HEK293T (cell line): Measurements from ENCODE around the gene PAQR7.

Experiments used
- ARNT ChIP-seq: fragments of 450-650 bp; IDR thresholded peaks from 2 replicates; pipeline ENCODE4 v1.6.1; 2017; ENCODE audit warnings: mild to moderate bottlenecking
- BHLHE40 ChIP-seq: fragments of 450-650 bp; IDR thresholded peaks from 2 replicates; pipeline ENCODE4 v1.6.1; 2016; ENCODE audit warnings: mild to moderate bottlenecking, moderate library complexity, borderline replicate concordance
- FOXA1 ChIP-seq: fragments of 450-650 bp; IDR thresholded peaks from 2 replicates; pipeline ENCODE4 v1.6.1; 2016; ENCODE audit warnings: mild to moderate bottlenecking
- FOXM1 ChIP-seq: fragments of 450-650 bp; IDR thresholded peaks from 2 replicates; pipeline ENCODE4 v1.6.1; 2017; ENCODE audit warnings: mild to moderate bottlenecking, borderline replicate concordance
- HDGF ChIP-seq: fragments of 450-650 bp; IDR thresholded peaks from 2 replicates; pipeline ENCODE4 v1.6.1; 2017; ENCODE audit warnings: antibody characterized with exemption, borderline replicate concordance
- NFRKB ChIP-seq: fragments of 450-650 bp; IDR thresholded peaks from 2 replicates; pipeline ENCODE4 v1.6.1; 2016; ENCODE audit warnings: mild to moderate bottlenecking, moderate library complexity
- SP1 ChIP-seq: fragments of 450-650 bp; IDR thresholded peaks from 2 replicates; pipeline ENCODE4 v1.6.1; 2017
- SUZ12 ChIP-seq: fragments of 450-650 bp; IDR thresholded peaks from 2 replicates; pipeline ENCODE4 v1.6.1; 2016; ENCODE audit warnings: mild to moderate bottlenecking

DNA sequence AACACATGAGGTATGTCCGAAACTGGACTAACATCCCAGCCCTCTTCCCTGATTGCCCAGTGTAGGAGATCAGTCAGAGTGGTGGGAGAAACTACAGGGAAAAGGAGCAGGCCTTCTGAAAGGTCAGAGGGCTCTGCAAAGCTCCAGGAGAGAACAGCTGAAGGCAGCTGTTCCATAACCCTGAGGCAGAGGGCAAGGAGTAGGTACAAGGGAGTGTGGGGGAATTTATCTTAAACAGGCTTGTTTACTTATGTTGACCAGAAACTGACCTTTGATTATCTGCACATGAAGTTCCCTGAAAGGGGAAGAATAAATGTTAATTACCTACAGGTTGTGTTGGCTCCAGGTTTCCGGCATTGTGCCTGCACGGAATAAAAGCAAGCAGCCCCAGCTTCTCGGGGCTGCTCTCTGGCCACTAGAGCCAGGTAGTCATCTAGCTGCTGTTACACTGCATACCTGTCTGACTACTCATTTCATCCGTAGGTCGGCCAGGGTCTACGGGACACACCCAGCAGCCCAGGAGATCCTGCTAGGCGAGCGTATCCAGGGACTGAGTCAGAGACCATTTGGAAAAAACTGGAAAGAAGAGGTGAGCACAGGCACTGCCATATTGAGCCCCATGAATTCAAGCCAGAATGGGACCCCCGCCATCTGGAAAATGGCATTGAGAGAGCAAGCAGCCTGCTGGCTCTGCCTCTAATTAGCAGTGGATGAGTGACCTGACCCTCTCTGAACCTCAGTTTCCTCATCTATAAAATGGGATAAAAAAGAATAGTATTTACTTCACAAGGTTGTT, 14.9 kb upstream of the PAQR7 start:
- TF ChIP-seq BHLHE40 (no peak), HDGF (no peak), SUZ12 (no peak), FOXA1 (no peak), FOXM1 (no peak), NFRKB (no peak), ARNT (no peak), SP1 (no peak)
